HEK293T (cell line): ENCODE data around the gene CAB39L.

Experiments used
- CTCF ChIA-PET: fragments of 350-600 bp; formaldehyde crosslinking; extraction: SDS; loops from one replicate; lab custom pipeline; 2021; ENCODE audit warnings: antibody characterized with exemption, inconsistent platforms; lab: Yijun Ruan, JAX
- POLR2A ChIA-PET: fragments of 350-600 bp; formaldehyde crosslinking; extraction: SDS; loops from one replicate; lab custom pipeline; 2020; ENCODE audit warnings: antibody characterized with exemption, inconsistent platforms; lab: Yijun Ruan, JAX
- DNase-seq: peaks from one replicate; pipeline ENCODE4 v3.0.0; 2012; ENCODE audit warnings: mixed read lengths; ENCODE audit errors: extremely low spot score
- ARNT ChIP-seq: fragments of 450-650 bp; IDR thresholded peaks from 2 replicates; pipeline ENCODE4 v1.6.1; 2017; ENCODE audit warnings: mild to moderate bottlenecking
- BHLHE40 ChIP-seq: fragments of 450-650 bp; IDR thresholded peaks from 2 replicates; pipeline ENCODE4 v1.6.1; 2016; ENCODE audit warnings: mild to moderate bottlenecking, moderate library complexity, borderline replicate concordance
- CTBP1 ChIP-seq: fragments of 450-650 bp; IDR thresholded peaks from 2 replicates; pipeline ENCODE4 v1.6.1; 2016; ENCODE audit warnings: borderline replicate concordance
- ELF4 ChIP-seq: fragments of 450-650 bp; IDR thresholded peaks from 2 replicates; pipeline ENCODE4 v1.6.1; 2017; ENCODE audit warnings: antibody characterized with exemption
- FOXA1 ChIP-seq: fragments of 450-650 bp; IDR thresholded peaks from 2 replicates; pipeline ENCODE4 v1.6.1; 2016; ENCODE audit warnings: mild to moderate bottlenecking
- FOXK2 ChIP-seq: fragments of 450-650 bp; IDR thresholded peaks from 2 replicates; pipeline ENCODE4 v1.6.1; 2016; ENCODE audit warnings: mild to moderate bottlenecking
- FOXM1 ChIP-seq: fragments of 450-650 bp; IDR thresholded peaks from 2 replicates; pipeline ENCODE4 v1.6.1; 2017; ENCODE audit warnings: mild to moderate bottlenecking, borderline replicate concordance
- HDGF ChIP-seq: fragments of 450-650 bp; IDR thresholded peaks from 2 replicates; pipeline ENCODE4 v1.6.1; 2017; ENCODE audit warnings: antibody characterized with exemption, borderline replicate concordance
- L3MBTL2 ChIP-seq: fragments of 450-650 bp; conservative IDR thresholded peaks from 2 replicates; pipeline ENCODE4 v1.6.1; 2016; ENCODE audit warnings: mild to moderate bottlenecking
- LEF1 ChIP-seq: fragments of 450-650 bp; IDR thresholded peaks from 2 replicates; pipeline ENCODE4 v1.6.1; 2017; ENCODE audit warnings: mild to moderate bottlenecking, borderline replicate concordance
- NFRKB ChIP-seq: fragments of 450-650 bp; IDR thresholded peaks from 2 replicates; pipeline ENCODE4 v1.6.1; 2016; ENCODE audit warnings: mild to moderate bottlenecking, moderate library complexity
- SP1 ChIP-seq: fragments of 450-650 bp; IDR thresholded peaks from 2 replicates; pipeline ENCODE4 v1.6.1; 2017
- SUZ12 ChIP-seq: fragments of 450-650 bp; IDR thresholded peaks from 2 replicates; pipeline ENCODE4 v1.6.1; 2016; ENCODE audit warnings: mild to moderate bottlenecking
- TARDBP ChIP-seq: fragments of 450-650 bp; IDR thresholded peaks from 2 replicates; pipeline ENCODE4 v1.6.1; 2016
- ZNF384 ChIP-seq: fragments of 450-650 bp; IDR thresholded peaks from 2 replicates; pipeline ENCODE4 v1.6.1; 2016
- TF ChIP-seq, protein P1 (sequence below): fragments of 450-650 bp; IDR thresholded peaks from 2 replicates; pipeline ENCODE4 v1.6.1; 2016

The CAB39L gene

DNA sequence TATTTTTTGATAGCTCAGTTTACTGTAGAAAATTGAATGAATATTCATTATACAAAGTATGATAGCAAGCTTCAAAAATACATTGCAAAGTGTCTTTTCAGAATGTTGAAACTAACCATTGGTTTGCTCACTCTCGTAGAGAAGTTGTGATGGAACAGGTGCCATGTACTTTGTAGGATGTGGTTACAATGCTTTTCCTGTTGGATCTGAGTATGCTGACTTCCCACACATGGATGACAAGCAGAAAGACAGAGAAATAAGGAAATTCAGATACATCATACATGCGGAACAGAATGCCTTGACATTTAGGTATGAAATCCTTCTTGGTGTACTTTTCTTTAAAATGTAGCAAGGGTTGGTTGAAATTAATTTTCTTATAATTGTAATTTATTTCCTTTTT is 165.7 kb downstream of the CAB39L start:
- TF ChIP-seq LEF1 (no peak), L3MBTL2 (no peak), NFRKB (no peak), SUZ12 (no peak), HDGF (no peak)
- ChIA-PET POLR2A (interaction anchor here (2.4 kb wide), 1 partner anchor 30 kb away, joined by 7 read pairs; the partner anchor contains the start of gene CDADC1), CTCF (interaction anchor here (1.4 kb wide), 1 partner anchor 38 kb away, joined by 5 read pairs; no protein-coding TSS in a partner anchor)
- no peak for DNase-seq

DNA sequence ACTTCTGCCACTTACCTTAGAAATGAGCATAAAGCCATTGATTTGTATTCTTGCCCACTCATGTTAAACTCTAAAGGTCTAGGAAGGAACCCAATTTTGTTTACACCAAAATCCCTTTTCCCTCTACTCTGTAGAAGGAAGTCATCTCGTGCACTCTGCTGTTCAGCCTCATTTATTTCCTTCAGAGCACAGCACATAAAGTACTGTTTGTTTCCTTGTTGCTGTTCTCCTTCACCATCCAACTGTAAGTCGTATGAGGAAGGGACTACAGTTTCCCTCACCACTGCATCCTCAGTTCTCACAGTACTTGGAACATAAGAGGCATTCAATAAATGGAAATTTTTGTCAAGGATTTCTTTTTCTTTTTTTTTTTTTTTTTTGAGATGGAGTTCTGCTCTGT is 171.6 kb downstream of the CAB39L start:
- ChIA-PET CTCF (no interaction called here), POLR2A (no interaction called here)
- TF ChIP-seq CTBP1 (no peak), ELF4 (no peak), HDGF (no peak)
- DNase-seq = no peak

DNA sequence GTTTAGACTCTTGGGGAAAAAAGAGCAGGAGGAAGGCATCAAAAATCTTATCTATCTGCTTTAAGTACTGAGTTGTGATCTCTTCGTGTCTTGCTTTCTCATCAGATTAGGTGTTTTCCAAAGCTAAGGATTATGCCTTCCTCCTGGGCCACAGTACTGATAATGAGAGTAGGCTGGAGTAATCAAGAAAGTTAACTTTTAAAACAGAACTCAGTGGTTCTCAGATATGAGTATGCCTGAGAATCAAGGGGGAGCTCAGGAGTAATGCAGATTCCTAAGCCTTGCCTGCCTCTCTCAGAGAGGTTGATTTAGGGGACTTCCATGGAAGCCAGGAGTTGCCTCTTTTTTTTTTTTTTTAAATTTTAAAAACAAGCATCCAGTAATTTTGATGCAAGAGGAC is 172.6 kb downstream of the CAB39L start:
- DNase-seq = no peak
- ChIA-PET POLR2A (no interaction called here), CTCF (interaction anchor here (0.7 kb wide), 1 partner anchor 81 kb away, joined by 5 read pairs; no protein-coding TSS in a partner anchor)
- TF ChIP-seq FOXM1 (no peak), BHLHE40 (no peak), LEF1 (no peak), NFRKB (no peak), HDGF (no peak), SUZ12 (no peak), ELF4 (no peak), CTBP1 (no peak), FOXA1 (no peak), ARNT (no peak), TARDBP (no peak), ZNF384 (no peak), L3MBTL2 (no peak), FOXK2 (no peak), SP1 (no peak)
- TF ChIP-seq, protein P1, sequence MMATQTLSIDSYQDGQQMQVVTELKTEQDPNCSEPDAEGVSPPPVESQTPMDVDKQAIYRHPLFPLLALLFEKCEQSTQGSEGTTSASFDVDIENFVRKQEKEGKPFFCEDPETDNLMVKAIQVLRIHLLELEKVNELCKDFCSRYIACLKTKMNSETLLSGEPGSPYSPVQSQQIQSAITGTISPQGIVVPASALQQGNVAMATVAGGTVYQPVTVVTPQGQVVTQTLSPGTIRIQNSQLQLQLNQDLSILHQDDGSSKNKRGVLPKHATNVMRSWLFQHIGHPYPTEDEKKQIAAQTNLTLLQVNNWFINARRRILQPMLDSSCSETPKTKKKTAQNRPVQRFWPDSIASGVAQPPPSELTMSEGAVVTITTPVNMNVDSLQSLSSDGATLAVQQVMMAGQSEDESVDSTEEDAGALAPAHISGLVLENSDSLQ = no peak

DNA sequence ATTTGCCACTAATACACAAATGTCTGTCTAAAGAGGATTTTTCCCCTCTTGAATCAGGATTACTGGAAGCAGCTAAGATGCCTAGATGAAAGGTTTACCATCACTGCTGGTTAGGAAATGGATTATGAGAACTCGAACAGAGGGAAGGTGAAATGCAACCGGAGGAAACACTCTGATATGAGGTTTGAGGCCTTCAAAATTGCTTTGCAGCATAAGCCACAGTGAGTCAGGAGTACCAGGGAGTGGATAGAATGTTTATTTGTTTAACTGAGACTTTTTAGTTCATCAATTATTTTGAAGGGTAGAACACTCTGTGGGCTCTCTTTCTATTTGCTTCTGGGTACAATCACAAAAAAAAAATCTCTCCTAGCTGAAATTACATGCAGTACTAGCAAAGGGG is 178.0 kb downstream of the CAB39L start:
- ChIA-PET POLR2A (no interaction called here), CTCF (interaction anchor here (0.7 kb wide), 1 partner anchor 17 kb away, joined by 3 read pairs; no protein-coding TSS in a partner anchor)
- no peak for DNase-seq
- TF ChIP-seq FOXK2 (no peak), FOXM1 (no peak), BHLHE40 (no peak), CTBP1 (no peak), SP1 (no peak), L3MBTL2 (no peak), TARDBP (no peak), ARNT (no peak), SUZ12 (no peak), FOXA1 (no peak), NFRKB (no peak)

DNA sequence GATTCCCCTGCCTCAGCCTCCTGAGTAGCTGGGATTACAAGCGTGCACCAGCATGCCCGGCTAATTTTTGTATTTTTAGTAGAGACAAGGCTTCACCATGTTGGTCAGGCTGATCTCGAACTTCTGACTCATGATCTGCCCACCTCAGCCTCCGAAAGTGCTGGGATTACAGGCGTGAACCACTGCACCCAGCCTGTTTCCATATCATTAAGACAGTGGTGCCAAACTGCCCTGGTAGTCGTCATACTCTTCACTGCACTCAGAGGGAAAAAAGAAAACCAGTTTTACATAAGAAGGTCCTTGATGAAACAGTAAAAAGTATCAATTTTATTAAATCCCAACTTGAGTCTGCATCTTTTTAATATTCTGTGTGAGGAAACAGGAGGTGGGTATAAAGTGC is 181.2 kb downstream of the CAB39L start:
- no peak for DNase-seq
- ChIA-PET CTCF (no interaction called here), POLR2A (no interaction called here)
- TF ChIP-seq CTBP1 (no peak), FOXK2 (no peak), FOXM1 (no peak), HDGF (no peak), ARNT (no peak), FOXA1 (no peak), ELF4 (no peak), BHLHE40 (no peak)
- TF ChIP-seq, protein P1 = no peak

DNA sequence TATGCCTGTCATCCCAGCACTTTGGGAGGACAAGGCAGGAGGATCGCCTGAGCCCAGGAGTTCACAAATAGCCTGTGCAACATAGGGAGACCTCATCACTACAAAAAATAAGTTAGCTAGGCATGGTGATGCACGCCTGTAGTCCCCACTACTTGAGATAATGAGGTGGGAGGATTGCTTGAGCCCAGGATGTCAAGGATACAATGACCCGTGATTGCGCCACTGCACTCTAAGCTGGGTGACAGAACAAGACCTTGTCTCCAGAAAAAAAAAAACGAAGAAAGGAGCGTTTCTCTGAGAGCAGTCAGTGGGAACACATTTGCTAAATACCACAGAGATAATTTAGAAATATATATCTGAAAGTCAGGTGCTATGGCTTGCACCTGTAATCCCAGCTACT is 184.3 kb downstream of the CAB39L start:
- DNase-seq = no peak
- TF ChIP-seq SUZ12 = no peak
- TF ChIP-seq ZNF384 = no peak
- no peak for TF ChIP-seq SP1
- TF ChIP-seq TARDBP = no peak
- TF ChIP-seq NFRKB = no peak
- no peak for TF ChIP-seq LEF1
- TF ChIP-seq HDGF = no peak
- TF ChIP-seq ARNT = no peak
- TF ChIP-seq FOXK2 = no peak
- TF ChIP-seq, protein P1 = no peak
- TF ChIP-seq ELF4 = no peak
- TF ChIP-seq L3MBTL2 = no peak
- TF ChIP-seq CTBP1 = no peak
- no peak for TF ChIP-seq FOXM1
- ChIA-PET POLR2A (interaction anchor here (3.3 kb wide), 1 partner anchor 12 kb away, joined by 15 read pairs; the partner anchor contains the start of gene CDADC1), CTCF (interaction anchor here (0.7 kb wide), 1 partner anchor 174 kb away, joined by 3 read pairs; no protein-coding TSS in a partner anchor)
